H9 (cell line): Measurements from ENCODE around the gene SSBP3. TPM values are rescaled to one million over a fixed set of nuclear protein-coding genes. Genes with fewer than 3 reads are reported as not detected.
A peak's percentile ranks its signal among the peaks of the same experiment; 100 is the strongest.

ENCODE experiments used
- DNase-seq: peaks from one replicate; pipeline ENCODE4 v3.0.0-alpha.2; 2017
- H2AFZ ChIP-seq: one replicate; pipeline ENCODE4 v1.6.1; 2013; ENCODE audit warnings: mild to moderate bottlenecking, low read length, control low read depth, moderate library complexity
- H2AK5ac ChIP-seq: 2 replicates; pipeline ENCODE4 v1.6.1; 2013; ENCODE audit warnings: low read length, control low read depth, mixed read lengths; ENCODE audit not compliant: insufficient read length
- H2BK120ac ChIP-seq: one replicate; pipeline ENCODE4 v1.6.1; 2013; ENCODE audit warnings: low read depth, mild to moderate bottlenecking, low read length, control low read depth, inconsistent platforms; ENCODE audit not compliant: poor library complexity, severe bottlenecking
- H2BK12ac ChIP-seq: 2 replicates; pipeline ENCODE4 v1.6.1; 2013; ENCODE audit warnings: low read length, control low read depth, mixed read lengths, low read depth; ENCODE audit not compliant: insufficient read length
- H2BK15ac ChIP-seq: 2 replicates; pipeline ENCODE4 v1.6.1; 2013; ENCODE audit warnings: low read depth, low read length, control low read depth
- H2BK20ac ChIP-seq: one replicate; pipeline ENCODE4 v1.6.1; 2013; ENCODE audit warnings: low read depth, mild to moderate bottlenecking, low read length, control low read depth, inconsistent platforms; ENCODE audit not compliant: poor library complexity, severe bottlenecking
- H2BK5ac ChIP-seq: 2 replicates; pipeline ENCODE4 v1.6.1; 2013; ENCODE audit warnings: low read length, control low read depth, mixed read lengths; ENCODE audit not compliant: insufficient read length
- H3K14ac ChIP-seq: 2 replicates; pipeline ENCODE4 v1.6.1; 2013; ENCODE audit warnings: low read length, control low read depth; ENCODE audit not compliant: insufficient read depth
- H3K18ac ChIP-seq: 2 replicates; pipeline ENCODE4 v1.6.1; 2013; ENCODE audit warnings: low read depth, mild to moderate bottlenecking, mixed read lengths, low read length, control low read depth; ENCODE audit not compliant: insufficient read length
- H3K23ac ChIP-seq: 2 replicates; pipeline ENCODE4 v1.6.1; 2013; ENCODE audit warnings: low read length, control low read depth, mixed read lengths, low read depth; ENCODE audit not compliant: insufficient read length
- H3K23me2 ChIP-seq: 2 replicates; pipeline ENCODE4 v1.6.1; 2013; ENCODE audit warnings: low read depth, mild to moderate bottlenecking, mixed read lengths, low read length, control low read depth; ENCODE audit not compliant: insufficient read length, poor library complexity, severe bottlenecking
- H3K27ac ChIP-seq: 2 replicates; pipeline ENCODE4 v1.5.1; 2013; ENCODE audit warnings: low read length, control low read depth, mixed read lengths, low read depth; ENCODE audit not compliant: insufficient read length
- H3K27me3 ChIP-seq: 2 replicates; pipeline ENCODE4 v1.6.1; 2013; ENCODE audit warnings: low read length, control low read depth, inconsistent platforms; ENCODE audit not compliant: insufficient read depth
- H3K4ac ChIP-seq: 2 replicates; pipeline ENCODE4 v1.6.1; 2013; ENCODE audit warnings: low read depth, mild to moderate bottlenecking, control low read depth, inconsistent platforms, low read length, moderate library complexity
- H3K4me1 ChIP-seq: 2 replicates; pipeline ENCODE4 v1.6.1; 2013; ENCODE audit warnings: low read length, control low read depth, inconsistent platforms; ENCODE audit not compliant: insufficient read depth
- H3K4me2 ChIP-seq: 2 replicates; pipeline ENCODE4 v1.6.1; 2013; ENCODE audit warnings: low read length, control low read depth, mixed read lengths; ENCODE audit not compliant: insufficient read length, insufficient read depth
- H3K56ac ChIP-seq: 2 replicates; pipeline ENCODE4 v1.6.1; 2013; ENCODE audit warnings: low read depth, mild to moderate bottlenecking, mixed read lengths, low read length, control low read depth; ENCODE audit not compliant: insufficient read length
- H3K79me1 ChIP-seq: 2 replicates; pipeline ENCODE4 v1.6.1; 2013; ENCODE audit warnings: low read depth, mild to moderate bottlenecking, moderate library complexity, low read length, control low read depth, inconsistent platforms; ENCODE audit not compliant: insufficient read depth, poor library complexity, severe bottlenecking
- H3K79me2 ChIP-seq: 2 replicates; pipeline ENCODE4 v1.6.1; 2013; ENCODE audit warnings: low read length, control low read depth, inconsistent platforms; ENCODE audit not compliant: insufficient read depth
- H3K9ac ChIP-seq: 2 replicates; pipeline ENCODE4 v1.6.1; 2013; ENCODE audit warnings: low read length, control low read depth, mixed read lengths; ENCODE audit not compliant: insufficient read length; ENCODE audit errors: extremely low read depth
- H3K9me3 ChIP-seq: one replicate; pipeline ENCODE4 v1.6.1; 2013; ENCODE audit warnings: low read depth, low read length, inconsistent platforms; ENCODE audit not compliant: control insufficient read depth
- H3T11ph ChIP-seq: one replicate; pipeline ENCODE4 v1.6.1; 2013; ENCODE audit warnings: mild to moderate bottlenecking, low read length, control low read depth, inconsistent platforms
- H4K20me1 ChIP-seq: one replicate; pipeline ENCODE4 v1.6.1; 2013; ENCODE audit not compliant: control insufficient read depth, insufficient read length, insufficient read depth
- H4K5ac ChIP-seq: 2 replicates; pipeline ENCODE4 v1.6.1; 2013; ENCODE audit warnings: low read depth, mild to moderate bottlenecking, mixed read lengths, low read length, control low read depth; ENCODE audit not compliant: insufficient read length
- H4K8ac ChIP-seq: replicated peaks from 2 replicates; pipeline ENCODE4 v1.6.1; 2013; ENCODE audit warnings: low read length, control low read depth, mixed read lengths, low read depth; ENCODE audit not compliant: insufficient read length
- H4K91ac ChIP-seq: 2 replicates; pipeline ENCODE4 v1.6.1; 2013; ENCODE audit warnings: low read depth, mild to moderate bottlenecking, moderate library complexity, mixed read lengths, low read length, control low read depth; ENCODE audit not compliant: insufficient read length
- H3K27ac Mint-ChIP-seq, 3 experiments: 2 replicates in 2 of 3; 3 replicates in 1 of 3; pipeline ENCODE4 v1.8.0; 2020 to 2021; ENCODE audit warnings: mixed read lengths in 3 of 3, mild to moderate bottlenecking in 1 of 3, moderate library complexity in 1 of 3
- H3K27me3 Mint-ChIP-seq: 2 replicates; pipeline ENCODE4 v1.8.0; 2021; ENCODE audit warnings: low read depth, mild to moderate bottlenecking, moderate library complexity, mixed read lengths
- H3K36me3 Mint-ChIP-seq, 3 experiments: 2 replicates in 2 of 3; 3 replicates in 1 of 3; pipeline ENCODE4 v1.8.0; 2020 to 2021; ENCODE audit warnings: low read depth in 3 of 3, mixed read lengths in 3 of 3; ENCODE audit not compliant: insufficient read depth in 1 of 3
- H3K4me1 Mint-ChIP-seq, 2 experiments: 2 replicates each; pipeline ENCODE4 v1.8.0; 2020; ENCODE audit warnings: mixed read lengths in 2 of 2
- H3K4me3 Mint-ChIP-seq, 2 experiments: 2 replicates in 1 of 2; 3 replicates in 1 of 2; pipeline ENCODE4 v1.8.0; 2020 to 2021; ENCODE audit warnings: mild to moderate bottlenecking in 2 of 2, mixed read lengths in 2 of 2, moderate library complexity in 1 of 2
- H3K9me3 Mint-ChIP-seq, 2 experiments: 2 replicates in 1 of 2; 3 replicates in 1 of 2; pipeline ENCODE4 v1.8.0; 2020; ENCODE audit warnings: mild to moderate bottlenecking in 2 of 2, mixed read lengths in 2 of 2, moderate library complexity in 1 of 2
- CTCF ChIP-seq: fragments of 200-600 bp; sonication (generic); conservative IDR thresholded peaks from 3 replicates; pipeline ENCODE4 v1.8.0; 2021; ENCODE audit warnings: antibody characterized with exemption, mild to moderate bottlenecking
- WGBS: extraction: QIAGEN DNeasy Blood & Tissue Kit; methylation state at CpG from one replicate; pipeline ENCODE4 v1.1.7; 2013; ENCODE audit warnings: missing lambda C conversion rate, low lambda C conversion rate, mixed read lengths; ENCODE audit not compliant: insufficient read length; ENCODE audit errors: extremely low coverage; 5-methylcytosine and 5-hydroxymethylcytosine counted together
- total RNA-seq: library from RNA; stranded (reverse); gene quantifications from 2 replicates; pipeline ENCODE4 v1.2.1, GENCODE V29; 2021

SSBP3 gene
- total RNA-seq, 1 experiment from 2014 or later: 126 TPM

- Mint-ChIP-seq H3K36me3 (peaks cover 16 to 20% (median 18%) of the 10 kb centered on the region in 3 experiments), H3K9me3 (no peaks in the 10 kb centered on the region), H3K4me3 (peak overlapping the region; percentile 85 to 91), H3K4me1 (peaks cover 62 to 63% of the 10 kb centered on the region in 2 experiments), H3K27ac (peak overlapping the region; percentile 99 to 100 (median 99)), H3K27me3 (peaks cover 2% of the 10 kb centered on the region)
- no peak overlapping the region for H3K56ac ChIP-seq
- H4K20me1 ChIP-seq: peaks cover 2% of the 10 kb centered on the region
- no peaks in the 10 kb centered on the region for H3K27me3 ChIP-seq
- H3K18ac ChIP-seq: peak overlapping the region; percentile 98
- peak overlapping the region; percentile 68 for H3K4me2 ChIP-seq
- H3K9ac ChIP-seq: peak overlapping the region; percentile 89
- peak overlapping the region; percentile 94 for H2BK120ac ChIP-seq
- H3K27ac ChIP-seq: peak overlapping the region; percentile 87
- peak overlapping the region; percentile 9 for H4K91ac ChIP-seq
- H2BK20ac ChIP-seq: peak overlapping the region; percentile 95
- no peak for TF ChIP-seq CTCF
- H2AK5ac ChIP-seq: no peak overlapping the region
- H2BK5ac ChIP-seq: peak overlapping the region; percentile 47
- peak overlapping the region; percentile 4 for H4K5ac ChIP-seq
- H3T11ph ChIP-seq: peak overlapping the region; percentile 93
- no peaks in the 10 kb centered on the region for H3K9me3 ChIP-seq
- H3K14ac ChIP-seq: peak overlapping the region; percentile 93
- H3K79me1 ChIP-seq: peaks cover 4% of the 10 kb centered on the region
- peaks cover 10% of the 10 kb centered on the region; the same call in 1 of the 2 replicates for H3K4me1 ChIP-seq
- peaks cover 14% of the 10 kb centered on the region for H3K23me2 ChIP-seq
- WGBS: no CpG with 5 or more reads among the region's 15 CpGs
- no peak overlapping the region for H2BK15ac ChIP-seq
- H3K23ac ChIP-seq: no peak overlapping the region
- no peak overlapping the region for H4K8ac ChIP-seq
- H2AFZ ChIP-seq: no peak overlapping the region
- DNase-seq: peak; percentile 73
- H3K79me2 ChIP-seq: peaks cover 11% of the 10 kb centered on the region; the same call in 1 of the 2 replicates
- H3K4ac ChIP-seq: peak overlapping the region; percentile 58; the same call in 1 of the 2 replicates
- H2BK12ac ChIP-seq: peak overlapping the region; percentile 41
Measured at GRCh38 chr1:54407404-54408146, 1.4 kb upstream of the SSBP3 start.
